22Rv1 (cell line): ENCODE measurements around the gene UTP3.
"Not testable (repeated sequence)": the region's sequence is repeated elsewhere in the genome, so short reads cannot be mapped to it uniquely, and the experiment has no call there.

ENCODE experiments used
- H3K27ac ChIP-seq: fragments of 450-650 bp; 2 replicates; pipeline ENCODE4 v1.5.1; 2017
- CTCF ChIP-seq: fragments of 450-650 bp; IDR thresholded peaks from 2 replicates; pipeline ENCODE4 v1.5.1; 2017; ENCODE audit warnings: mild to moderate bottlenecking
- ZFX ChIP-seq: fragments of 450-650 bp; IDR thresholded peaks from 2 replicates; pipeline ENCODE4 v1.6.1; 2017; ENCODE audit warnings: antibody characterized with exemption, borderline replicate concordance

The UTP3 gene

GRCh38 chr4:70687821-70688794 lies at the start of gene UTP3:
Gene UTP3, plus strand, starts transcription at chr4:70688532. Its CDS starts 146 bp downstream, at chr4:70688678.
- peak within 1 kb of the TSS; percentile 92 for H3K27ac ChIP-seq
- TF ChIP-seq ZFX: no peak
- TF ChIP-seq CTCF: peak; percentile 96

GRCh38 chr4:70640192-70640591 lies 48.1 kb upstream of the UTP3 start:
- no peak overlapping the region for H3K27ac ChIP-seq
- TF ChIP-seq ZFX (no peak), CTCF (no peak)

- not testable (repeated sequence) for H3K27ac ChIP-seq
These were observed 37.6 kb upstream of the UTP3 start for GRCh38 chr4:70650741-70651140.

- H3K27ac ChIP-seq: no peak overlapping the region
- peak; percentile 71 for TF ChIP-seq CTCF
- no peak for TF ChIP-seq ZFX
These were observed 36.3 kb upstream of the UTP3 start for GRCh38 chr4:70651864-70652506.

- no peak for TF ChIP-seq ZFX
- TF ChIP-seq CTCF: no peak
- H3K27ac ChIP-seq: no peak overlapping the region
These were observed 33.7 kb upstream of the UTP3 start for GRCh38 chr4:70654605-70655011.

GRCh38 chr4:70657326-70657725 lies 31.0 kb upstream of the UTP3 start:
- H3K27ac ChIP-seq: no peak overlapping the region
- TF ChIP-seq CTCF (no peak), ZFX (no peak)

- TF ChIP-seq CTCF: no peak
- TF ChIP-seq ZFX: no peak
- no peak overlapping the region for H3K27ac ChIP-seq
These were observed 29.9 kb upstream of the UTP3 start for GRCh38 chr4:70658418-70658817.
